ENCODE results near the gene HSPA2. TPM values are rescaled to one million over a fixed set of nuclear protein-coding genes. Genes with fewer than 3 reads are reported as not detected.

The HSPA2 gene
- total and polyA plus RNA-seq, 2 of the 13 experiments (the other 11 are each of a cell fraction or from before 2014, with no cell fraction given) = 0.15 to 0.27 TPM

DNA sequence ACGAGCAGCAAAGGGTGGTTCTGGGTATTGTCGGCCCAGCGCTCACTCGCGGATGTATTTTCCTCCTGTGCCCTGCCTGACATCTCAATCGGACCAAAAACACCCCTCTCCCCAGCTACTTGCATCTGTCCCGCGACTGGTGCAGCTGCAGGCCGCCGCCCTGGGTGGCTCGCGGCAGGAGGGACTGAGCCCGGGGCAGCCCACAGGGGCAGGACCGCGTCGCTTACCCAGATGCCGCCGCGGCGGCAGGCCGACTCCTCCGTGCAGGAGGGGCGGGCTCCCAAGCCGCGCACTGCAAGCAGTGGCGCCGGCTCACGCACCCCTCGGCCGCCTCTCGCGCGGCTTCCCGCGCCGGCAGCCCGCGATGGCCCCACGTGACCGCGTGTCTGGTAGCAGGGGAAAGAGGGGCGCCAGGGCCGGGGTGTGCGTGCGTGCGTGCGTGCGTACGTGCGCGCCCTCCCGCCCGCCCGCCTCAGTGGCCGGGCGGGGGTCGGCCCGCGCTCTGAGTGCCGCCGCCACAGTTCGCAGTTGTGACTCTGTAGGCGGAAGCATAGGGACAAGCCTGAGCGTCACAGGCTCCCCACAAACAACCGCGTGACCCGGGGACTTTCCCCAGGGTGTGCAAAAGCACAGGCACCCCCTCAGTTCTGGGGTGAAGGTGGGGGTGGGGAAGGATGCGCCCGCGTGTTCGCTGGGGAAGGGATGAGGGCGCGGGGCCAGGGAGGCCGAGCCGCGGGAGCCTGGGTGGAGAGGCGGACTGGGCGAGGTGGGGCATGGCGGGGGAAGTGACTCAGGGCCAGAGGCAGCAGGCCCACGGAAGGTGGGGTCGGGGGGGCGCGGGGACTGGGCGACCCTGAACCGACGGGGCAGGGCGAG is 36.9 kb upstream of the HSPA2 start, which contains the start of gene ZBTB25 (continued):
- TF ChIP-seq PRMT3 (CRISPR knock-in tag; IDR thresholded peaks at IDR 0.05; ENCODE audit: borderline replicate concordance, low read depth) = peak; percentile 85; the same call in 1 of the 2 replicates
- 0 out of 2 replicates have a peak, but pooled peaks have one; percentile 39 for TF ChIP-seq ZNF629 (CRISPR knock-in tag; conservative IDR thresholded peaks at IDR 0.05)
- peak; percentile 6 for TF ChIP-seq ZNF761 (CRISPR knock-in tag; conservative IDR thresholded peaks at IDR 0.05)
- TF ChIP-seq SAP130 (CRISPR knock-in tag; IDR thresholded peaks at IDR 0.05; ENCODE audit: low read depth) = peak; percentile 60
- TF ChIP-seq TCF12 (IDR thresholded peaks at IDR 0.05) = no peak
- TF ChIP-seq TCF12 (CRISPR knock-in tag; IDR thresholded peaks at IDR 0.05) = 0 out of 2 replicates have a peak, but pooled peaks have one; percentile 10
- peak; percentile 34 for TF ChIP-seq SP2 (CRISPR knock-in tag; IDR thresholded peaks at IDR 0.05)
- peak; percentile 73; the same call in 1 of the 2 replicates for TF ChIP-seq MAZ (IDR thresholded peaks at IDR 0.05; ENCODE audit: borderline replicate concordance, low read depth, low read length)
- peak; percentile 85 for TF ChIP-seq MAZ (CRISPR knock-in tag; IDR thresholded peaks at IDR 0.05; ENCODE audit: low read depth)
- no peak for TF ChIP-seq ZNF24 (IDR thresholded peaks at IDR 0.05)
- TF ChIP-seq YEATS4 (CRISPR knock-in tag; IDR thresholded peaks at IDR 0.05; ENCODE audit: borderline replicate concordance) = peak; percentile 80
- TF ChIP-seq AFF4 (CRISPR knock-in tag; IDR thresholded peaks at IDR 0.05) = no peak
- TF ChIP-seq IRX3 (CRISPR knock-in tag; IDR thresholded peaks at IDR 0.05; ENCODE audit: borderline replicate concordance, low read depth) = peak; percentile 73; the same call in 1 of the 2 replicates
- peak; percentile 78 for TF ChIP-seq SALL2 (CRISPR knock-in tag; IDR thresholded peaks at IDR 0.05)
- TF ChIP-seq TAF15 (IDR thresholded peaks at IDR 0.05; ENCODE audit: low read depth, low read length, poor library complexity, severe bottlenecking) = no peak
- TF ChIP-seq ZNF816 (CRISPR knock-in tag; IDR thresholded peaks at IDR 0.05; ENCODE audit: borderline replicate concordance) = peak; percentile 84; the same call in 1 of the 2 replicates
- TF ChIP-seq, protein P1, sequence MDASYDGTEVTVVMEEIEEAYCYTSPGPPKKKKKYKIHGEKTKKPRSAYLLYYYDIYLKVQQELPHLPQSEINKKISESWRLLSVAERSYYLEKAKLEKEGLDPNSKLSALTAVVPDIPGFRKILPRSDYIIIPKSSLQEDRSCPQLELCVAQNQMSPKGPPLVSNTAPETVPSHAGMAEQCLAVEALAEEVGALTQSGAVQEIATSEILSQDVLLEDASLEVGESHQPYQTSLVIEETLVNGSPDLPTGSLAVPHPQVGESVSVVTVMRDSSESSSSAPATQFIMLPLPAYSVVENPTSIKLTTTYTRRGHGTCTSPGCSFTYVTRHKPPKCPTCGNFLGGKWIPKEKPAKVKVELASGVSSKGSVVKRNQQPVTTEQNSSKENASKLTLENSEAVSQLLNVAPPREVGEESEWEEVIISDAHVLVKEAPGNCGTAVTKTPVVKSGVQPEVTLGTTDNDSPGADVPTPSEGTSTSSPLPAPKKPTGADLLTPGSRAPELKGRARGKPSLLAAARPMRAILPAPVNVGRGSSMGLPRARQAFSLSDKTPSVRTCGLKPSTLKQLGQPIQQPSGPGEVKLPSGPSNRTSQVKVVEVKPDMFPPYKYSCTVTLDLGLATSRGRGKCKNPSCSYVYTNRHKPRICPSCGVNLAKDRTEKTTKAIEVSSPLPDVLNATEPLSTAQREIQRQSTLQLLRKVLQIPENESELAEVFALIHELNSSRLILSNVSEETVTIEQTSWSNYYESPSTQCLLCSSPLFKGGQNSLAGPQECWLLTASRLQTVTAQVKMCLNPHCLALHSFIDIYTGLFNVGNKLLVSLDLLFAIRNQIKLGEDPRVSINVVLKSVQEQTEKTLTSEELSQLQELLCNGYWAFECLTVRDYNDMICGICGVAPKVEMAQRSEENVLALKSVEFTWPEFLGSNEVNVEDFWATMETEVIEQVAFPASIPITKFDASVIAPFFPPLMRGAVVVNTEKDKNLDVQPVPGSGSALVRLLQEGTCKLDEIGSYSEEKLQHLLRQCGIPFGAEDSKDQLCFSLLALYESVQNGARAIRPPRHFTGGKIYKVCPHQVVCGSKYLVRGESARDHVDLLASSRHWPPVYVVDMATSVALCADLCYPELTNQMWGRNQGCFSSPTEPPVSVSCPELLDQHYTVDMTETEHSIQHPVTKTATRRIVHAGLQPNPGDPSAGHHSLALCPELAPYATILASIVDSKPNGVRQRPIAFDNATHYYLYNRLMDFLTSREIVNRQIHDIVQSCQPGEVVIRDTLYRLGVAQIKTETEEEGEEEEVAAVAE (CRISPR knock-in tag; IDR thresholded peaks at IDR 0.05; ENCODE audit: borderline replicate concordance) = peak; percentile 23; the same call in 1 of the 2 replicates
- TF ChIP-seq TEF (CRISPR knock-in tag; IDR thresholded peaks at IDR 0.05) = no peak
- no peak for TF ChIP-seq ZNF737 (CRISPR knock-in tag; IDR thresholded peaks at IDR 0.05; ENCODE audit: borderline replicate concordance)
- TF ChIP-seq REXO4 (CRISPR knock-in tag; IDR thresholded peaks at IDR 0.05; ENCODE audit: borderline replicate concordance) = peak; percentile 58; the same call in 1 of the 2 replicates
